GM19351 (cell line): ENCODE data around the gene FFAR4.

ENCODE experiments used
- ATAC-seq: cut with Tn5 transposase; IDR thresholded peaks from one replicate; pipeline ENCODE4 v1.9.1; 2021; ENCODE audit warnings: mild to moderate bottlenecking, moderate library complexity; ENCODE audit not compliant: unreplicated experiment

The FFAR4 gene

DNA sequence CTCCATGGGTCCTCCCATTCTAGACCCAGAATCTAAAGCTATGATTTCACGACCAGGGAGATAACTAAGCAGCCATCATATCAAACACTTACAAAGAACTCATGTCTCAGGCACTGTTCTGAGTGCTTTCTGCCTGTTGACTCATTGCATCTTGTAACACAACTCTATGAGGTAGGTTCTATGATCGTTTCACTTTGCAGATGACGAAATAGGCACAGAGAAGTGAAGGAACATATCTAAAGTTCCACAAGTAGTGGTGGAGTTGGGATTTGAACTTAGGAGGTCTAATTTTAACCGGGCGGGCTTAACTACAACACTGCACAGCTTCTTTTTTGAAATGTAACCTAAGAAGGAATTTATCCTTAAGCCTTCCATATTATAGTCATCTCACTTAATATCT is 31.7 kb downstream of the FFAR4 start:
- no peak for ATAC-seq

DNA sequence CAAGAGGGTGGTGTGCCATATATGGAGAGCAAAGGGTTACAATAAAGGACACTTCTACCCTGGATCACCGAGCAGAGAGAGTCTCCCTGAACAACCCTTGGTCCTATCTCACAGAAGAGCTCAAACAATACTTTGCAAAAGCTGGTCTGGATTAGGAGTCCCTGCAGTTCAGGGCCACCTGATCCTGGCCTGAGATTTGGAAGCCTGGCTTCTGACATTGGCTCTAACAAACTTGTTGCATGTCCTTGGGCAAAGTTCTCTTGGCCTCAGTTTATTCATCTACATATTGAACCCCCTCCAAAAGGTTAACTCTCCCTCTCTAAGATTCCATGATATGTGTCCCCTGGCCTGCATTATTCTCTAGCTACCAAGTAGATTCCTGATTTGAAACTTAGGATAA is 32.9 kb downstream of the FFAR4 start:
- ATAC-seq: no peak

DNA sequence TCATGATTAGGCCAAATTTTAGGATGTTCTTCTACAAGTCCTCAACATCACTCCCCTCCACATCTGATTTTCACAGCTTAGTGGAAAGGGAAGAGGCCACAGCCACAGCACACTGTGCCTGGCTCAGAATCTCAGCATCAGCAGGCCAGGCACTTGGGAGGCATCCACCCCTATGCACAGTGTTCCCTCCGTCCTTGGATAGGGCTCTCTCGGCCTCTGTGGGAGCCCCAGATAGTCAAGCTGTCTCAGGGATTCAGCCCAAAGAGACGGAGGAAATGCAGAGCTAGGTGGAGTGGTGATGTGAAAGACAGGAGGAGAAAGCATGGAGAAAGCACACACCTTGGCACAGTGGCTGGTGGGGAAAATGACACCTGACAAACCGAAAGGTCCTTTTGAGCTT is 33.3 kb downstream of the FFAR4 start:
- ATAC-seq: no peak

DNA sequence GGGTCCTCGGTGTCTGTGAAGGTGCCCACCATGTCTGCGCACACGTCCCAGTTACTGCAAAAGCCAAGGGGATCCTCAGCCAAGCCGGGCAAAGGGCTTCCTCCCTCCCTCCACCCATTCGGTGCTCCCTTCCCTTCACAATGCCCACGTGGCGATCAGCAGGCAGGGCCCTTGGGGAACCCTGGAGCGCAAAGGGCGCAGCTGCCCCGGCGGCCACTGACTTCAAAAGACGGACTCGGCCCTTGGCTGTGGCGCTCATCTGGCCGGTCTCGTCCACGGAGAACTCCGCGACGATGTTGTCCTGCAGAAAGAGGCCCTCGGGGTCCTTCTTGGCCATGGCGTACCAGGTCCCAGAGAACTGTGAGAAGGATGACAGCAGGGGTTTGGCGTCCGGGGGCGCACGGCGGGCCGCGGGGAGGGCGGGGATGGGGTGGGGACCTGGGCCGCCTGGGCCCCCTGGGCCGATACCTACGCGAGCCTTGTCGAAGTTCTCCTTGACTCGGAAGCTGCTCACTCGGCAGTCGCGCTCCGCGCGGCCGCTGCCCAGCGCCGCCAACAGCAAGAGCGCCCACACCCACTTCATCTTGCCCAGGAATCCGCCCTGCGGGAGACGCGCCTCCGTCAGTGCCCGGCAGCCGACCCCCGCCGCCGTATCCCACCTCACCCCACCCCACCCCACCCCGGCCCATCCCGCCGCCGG is 34.1 kb downstream of the FFAR4 start:
- no peak for ATAC-seq

DNA sequence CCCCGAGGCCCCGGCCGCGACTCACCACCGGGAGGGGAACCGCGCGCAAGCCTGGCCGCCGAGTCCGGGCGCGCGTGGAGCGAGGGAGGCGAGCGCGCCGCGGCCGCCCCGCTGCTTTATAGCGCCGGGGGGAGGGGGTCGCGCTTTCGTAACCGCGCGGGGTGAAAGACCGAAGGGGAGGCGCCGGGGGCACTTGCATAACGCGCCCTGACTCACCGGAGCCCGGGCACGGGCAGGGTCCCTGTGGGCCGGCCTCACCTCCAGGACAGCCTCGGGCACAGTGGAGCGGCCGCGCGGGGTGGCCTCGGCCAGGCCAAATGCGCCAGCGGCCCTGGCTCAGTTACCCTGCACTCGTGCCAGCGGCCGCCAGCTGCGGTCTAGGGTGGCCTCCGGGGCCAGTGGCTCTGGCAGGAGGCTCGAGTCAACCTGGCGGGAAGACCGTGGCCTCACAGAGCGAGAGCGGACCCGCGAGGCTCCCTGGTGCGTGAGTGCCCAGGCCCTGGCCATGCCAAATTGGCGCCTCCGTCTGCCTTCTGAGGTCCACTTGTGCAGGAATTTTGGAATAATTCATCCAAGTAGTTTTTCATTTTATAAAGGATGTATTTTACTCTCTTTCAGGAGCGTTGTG is 34.8 kb downstream of the FFAR4 start, which contains the start of gene RBP4:
RBP4 (minus strand) TSS at position 90 of the 628 bp plus-strand sequence. CDS start 207 bp downstream, outside the sequence.
- ATAC-seq: no peak

DNA sequence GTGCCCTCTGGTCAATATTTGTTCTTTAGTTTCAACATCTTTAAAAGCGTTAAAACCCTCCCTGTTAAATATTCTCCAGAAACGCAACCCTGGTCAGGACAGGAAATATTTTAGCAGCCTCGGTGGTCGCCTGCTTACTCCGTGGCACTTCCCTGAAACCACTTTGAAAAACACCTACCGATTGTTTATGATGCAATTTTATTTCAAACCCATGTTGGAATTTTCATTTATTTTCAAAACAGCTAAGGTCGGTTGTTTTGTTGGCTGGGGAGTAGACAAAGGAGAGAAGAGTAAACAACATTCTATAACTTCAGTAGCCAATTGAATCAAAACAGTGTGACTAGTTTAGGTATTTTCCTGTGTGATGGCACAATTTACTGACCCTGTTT is 35.3 kb downstream of the FFAR4 start:
- no peak for ATAC-seq

DNA sequence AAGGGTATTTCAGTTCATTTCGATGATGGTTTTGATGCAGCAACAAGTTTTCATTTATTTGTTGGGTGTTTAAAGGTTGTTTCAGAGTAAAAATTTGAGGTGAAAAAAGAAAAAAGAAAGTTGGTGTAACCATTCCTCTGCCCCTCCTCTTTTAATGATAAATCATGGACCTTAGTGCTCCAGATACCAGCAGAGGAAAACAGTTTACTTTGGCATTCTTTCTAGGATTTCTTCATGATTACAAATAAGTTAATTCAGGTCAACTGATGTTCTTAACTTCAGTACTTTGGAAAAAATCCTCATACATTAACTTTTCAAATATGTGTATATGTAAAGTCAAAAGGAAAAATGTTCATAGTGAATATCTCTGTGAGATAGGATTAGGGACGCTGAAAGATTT is 36.6 kb downstream of the FFAR4 start:
- no peak for ATAC-seq

DNA sequence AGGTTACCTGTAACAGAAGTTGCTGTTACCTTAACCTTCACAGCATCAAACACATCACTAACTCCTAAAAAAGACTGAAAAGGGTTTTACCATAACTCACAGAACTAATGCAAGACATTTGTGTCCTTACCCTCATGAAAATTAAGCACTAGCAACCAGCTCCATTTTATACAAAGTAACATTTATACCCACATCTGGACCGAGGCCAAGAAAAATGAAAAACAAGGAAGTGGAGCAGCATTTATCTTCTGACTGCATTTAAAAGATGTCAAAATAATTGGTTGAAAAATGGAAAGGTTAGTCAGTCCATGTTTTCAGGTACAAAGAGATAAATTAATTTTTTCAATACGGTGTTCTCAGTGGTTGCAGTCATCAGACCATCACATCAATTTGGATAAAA is 37.7 kb downstream of the FFAR4 start:
- no peak for ATAC-seq

DNA sequence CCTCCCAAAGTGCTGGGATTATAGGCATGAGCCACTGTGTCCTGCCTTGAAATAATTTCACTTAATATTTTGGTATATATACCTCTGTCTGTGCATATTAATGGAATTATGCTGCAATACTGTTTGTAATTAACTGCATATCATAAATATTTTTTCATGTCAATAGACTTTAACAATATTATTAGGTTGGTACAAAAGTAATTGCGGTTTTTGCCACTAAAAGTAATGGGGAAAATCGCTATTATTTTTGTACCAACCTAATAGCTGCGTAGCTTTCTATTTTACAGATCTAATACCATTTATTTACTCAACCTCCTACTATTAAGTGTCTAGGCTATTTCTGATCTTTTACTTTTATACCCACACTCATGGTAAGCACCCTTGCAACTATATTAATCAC is 42.0 kb downstream of the FFAR4 start:
- no peak for ATAC-seq

DNA sequence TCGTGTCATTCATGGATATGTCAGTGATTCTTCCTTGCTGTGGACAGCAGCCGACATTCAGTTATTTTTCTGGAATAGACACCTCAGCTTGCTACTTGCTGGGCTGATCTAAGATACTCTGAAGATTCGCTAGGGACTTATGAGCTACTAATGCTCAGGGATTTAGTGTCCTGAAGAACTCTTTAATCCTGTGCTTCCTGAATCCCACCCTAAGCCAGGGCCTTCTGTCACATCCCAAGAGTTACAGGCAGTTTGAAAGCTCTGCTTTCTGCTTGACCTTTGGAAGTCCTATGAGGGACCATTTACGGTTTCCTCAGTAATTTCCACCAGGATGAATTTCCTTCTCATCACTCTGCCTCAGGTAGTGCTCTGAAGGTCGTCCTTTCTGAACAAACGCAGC is 45.8 kb downstream of the FFAR4 start, which contains the start of gene PDE6C:
PDE6C (plus strand) TSS at position 227 of the 400 bp plus-strand sequence. CDS start 189 bp downstream, outside the sequence.
- ATAC-seq: no peak

DNA sequence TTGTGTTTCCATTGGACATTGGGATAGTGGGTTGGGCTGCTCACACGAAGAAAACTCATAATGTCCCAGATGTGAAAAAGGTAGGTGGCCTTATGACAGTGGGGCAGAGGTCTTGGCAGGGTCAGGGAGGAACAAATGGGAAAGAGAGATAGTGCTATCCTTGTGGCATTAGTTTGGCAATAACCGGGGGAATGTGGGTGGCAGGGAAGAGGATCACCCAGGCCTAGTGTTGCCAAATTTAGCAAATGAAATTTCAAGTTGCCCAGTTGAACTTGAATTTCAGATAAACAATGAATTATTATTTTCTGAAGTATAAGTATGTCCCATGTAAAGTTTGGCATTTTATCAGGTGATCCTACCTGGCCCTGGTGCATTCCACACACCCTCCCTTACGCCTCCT is 46.7 kb downstream of the FFAR4 start:
- ATAC-seq: no peak

DNA sequence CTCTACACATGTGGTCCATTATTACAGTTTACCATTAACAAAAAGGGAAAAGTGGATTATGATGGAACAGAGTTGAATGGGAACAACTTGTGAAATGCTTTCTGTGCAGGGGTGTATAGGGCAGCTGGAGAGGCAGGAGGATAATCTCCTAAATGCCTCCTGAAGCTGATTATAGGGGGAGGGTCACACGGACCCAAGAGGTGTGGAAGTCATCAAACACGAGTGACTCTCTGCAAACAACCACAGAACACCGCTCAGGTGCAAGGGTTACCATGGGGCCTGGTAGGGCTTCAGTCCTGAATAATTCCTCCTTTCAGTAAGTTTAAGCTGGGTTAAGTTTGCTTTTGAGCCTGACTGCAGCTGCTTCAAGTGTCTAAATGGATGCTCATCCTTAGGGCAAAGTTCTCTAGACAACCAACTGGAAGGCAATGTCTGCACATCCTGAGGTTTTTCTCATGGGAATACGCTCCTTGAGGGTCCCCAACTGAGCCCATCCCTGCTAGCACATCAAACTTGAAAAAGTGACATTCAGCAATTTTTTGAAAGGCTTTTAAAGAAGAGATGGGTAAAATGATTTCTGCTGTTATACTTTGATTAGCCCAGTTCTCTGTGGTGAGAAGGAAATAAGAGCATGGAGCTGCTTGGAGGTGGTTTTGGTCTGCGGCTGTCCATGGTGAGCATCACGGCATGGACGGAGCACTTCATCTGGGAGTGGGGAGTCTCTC is 47.8 kb downstream of the FFAR4 start:
- ATAC-seq: no peak

DNA sequence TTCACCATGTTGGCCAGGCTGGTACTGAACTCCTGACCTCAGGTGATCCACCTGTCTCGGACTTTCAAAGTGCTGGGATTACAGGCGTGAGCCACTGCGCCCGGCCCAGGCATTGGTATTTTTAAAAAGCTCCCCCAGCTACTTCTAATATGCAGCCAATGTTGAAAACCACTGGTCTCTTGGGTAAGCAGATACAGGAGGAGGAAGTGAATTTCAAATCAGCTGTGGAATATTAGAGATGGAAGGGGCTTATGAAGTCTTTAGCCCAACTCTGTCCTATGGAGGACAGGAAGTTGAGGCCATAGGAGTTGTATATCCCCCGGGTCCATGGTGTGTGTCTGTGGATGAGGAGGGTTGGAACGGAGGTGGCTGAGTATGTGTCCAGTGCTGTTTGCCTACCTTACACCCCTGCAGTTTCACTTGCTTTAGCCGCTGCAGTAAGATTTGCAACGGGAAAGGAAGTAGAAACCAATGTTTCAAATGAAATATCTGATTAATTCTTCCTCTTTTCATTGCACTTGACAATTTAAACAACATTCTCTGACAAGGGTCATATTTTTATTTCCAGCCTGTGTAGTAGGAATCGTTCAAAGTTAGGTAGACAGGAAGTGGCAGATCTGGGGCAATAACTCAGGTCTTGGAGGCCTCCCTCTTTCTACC is 49.2 kb downstream of the FFAR4 start:
- ATAC-seq: no peak

DNA sequence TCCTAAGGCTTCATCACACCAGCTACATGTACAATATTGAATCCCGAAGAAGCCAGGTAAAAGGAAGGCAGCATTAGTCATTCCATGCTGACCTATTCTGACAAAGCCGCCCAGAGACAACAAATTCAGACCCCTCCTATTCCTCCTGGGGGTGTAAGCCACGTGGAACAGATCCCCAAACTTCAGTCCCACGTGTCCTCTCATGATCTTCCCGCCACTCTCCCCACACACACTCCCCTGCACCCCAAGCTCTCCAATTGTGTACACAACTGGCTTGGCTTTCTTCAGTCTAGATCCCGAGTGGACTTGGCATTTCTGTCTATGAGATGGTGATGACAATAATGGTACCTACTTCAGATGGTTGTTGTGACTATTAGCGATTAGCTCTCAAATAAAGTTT is 54.5 kb downstream of the FFAR4 start:
- ATAC-seq: no peak

DNA sequence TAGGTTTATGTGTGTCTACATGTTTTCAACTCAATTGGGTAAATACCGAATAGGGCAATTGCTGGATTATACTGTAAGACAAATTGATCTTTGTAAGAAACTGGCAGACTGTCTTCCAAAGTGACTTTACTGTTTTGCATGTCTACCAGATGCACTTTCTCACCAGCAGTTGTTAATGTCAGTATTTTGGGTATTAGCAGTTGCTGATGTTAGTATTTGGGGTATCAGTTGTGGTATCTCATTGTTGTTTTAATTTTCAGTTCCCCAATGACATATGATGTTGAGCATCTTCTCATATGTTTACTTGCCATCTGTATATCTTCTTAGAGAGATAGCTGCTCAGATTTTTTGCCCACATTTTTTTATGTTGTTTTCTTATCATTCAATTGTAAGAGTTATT is 56.5 kb downstream of the FFAR4 start:
- peak; percentile 66 for ATAC-seq

DNA sequence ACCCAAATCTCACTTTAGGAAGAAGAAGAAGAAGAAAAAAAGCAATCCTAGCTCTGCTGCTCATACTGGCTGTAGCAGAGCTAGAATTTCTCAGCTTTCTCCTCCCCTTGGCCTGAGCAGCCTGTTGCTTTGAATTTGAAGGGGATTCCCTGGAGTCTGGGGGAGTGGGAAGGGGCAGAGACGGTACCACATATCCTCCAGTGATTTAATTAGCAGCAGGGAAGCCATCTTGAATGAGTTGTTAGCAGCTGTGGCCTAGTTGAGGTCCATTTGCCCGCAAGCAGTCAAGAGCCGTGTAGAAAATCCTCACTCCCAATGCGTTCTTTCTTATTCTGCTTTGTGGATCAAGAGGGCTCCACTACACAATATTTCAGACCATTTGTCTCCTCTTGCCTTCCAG is 62.4 kb downstream of the FFAR4 start:
- no peak for ATAC-seq

DNA sequence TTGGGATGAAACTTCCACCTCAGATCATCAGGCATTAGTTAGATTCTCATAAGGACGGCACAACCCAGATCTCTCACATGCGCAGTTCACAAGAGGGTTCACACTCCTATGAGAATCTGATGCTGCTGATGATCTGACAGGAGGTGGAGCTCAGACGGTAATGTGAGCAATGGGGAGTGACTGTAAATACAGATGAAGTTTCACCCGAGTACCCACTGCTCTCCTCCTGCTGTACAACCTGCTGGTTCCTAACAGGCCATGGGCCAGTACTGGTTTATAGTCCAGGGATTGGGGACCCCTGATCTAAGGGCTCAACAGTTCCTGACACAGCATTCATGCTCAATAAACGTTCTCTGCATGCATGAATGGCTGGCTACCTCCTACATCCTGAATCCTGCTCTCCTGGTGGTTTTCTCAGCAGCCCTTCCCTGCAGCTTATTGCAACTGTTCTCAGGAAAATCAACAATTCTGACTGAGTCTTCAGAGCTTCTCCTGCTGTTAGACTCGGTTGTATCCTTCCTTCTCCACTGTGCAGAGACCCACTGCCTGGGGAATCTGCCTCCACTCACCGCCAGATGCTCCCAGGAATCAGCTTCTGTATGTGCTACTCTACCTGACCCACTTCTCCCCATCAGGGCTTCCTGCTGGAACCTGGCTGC is 63.3 kb downstream of the FFAR4 start:
- ATAC-seq: no peak

DNA sequence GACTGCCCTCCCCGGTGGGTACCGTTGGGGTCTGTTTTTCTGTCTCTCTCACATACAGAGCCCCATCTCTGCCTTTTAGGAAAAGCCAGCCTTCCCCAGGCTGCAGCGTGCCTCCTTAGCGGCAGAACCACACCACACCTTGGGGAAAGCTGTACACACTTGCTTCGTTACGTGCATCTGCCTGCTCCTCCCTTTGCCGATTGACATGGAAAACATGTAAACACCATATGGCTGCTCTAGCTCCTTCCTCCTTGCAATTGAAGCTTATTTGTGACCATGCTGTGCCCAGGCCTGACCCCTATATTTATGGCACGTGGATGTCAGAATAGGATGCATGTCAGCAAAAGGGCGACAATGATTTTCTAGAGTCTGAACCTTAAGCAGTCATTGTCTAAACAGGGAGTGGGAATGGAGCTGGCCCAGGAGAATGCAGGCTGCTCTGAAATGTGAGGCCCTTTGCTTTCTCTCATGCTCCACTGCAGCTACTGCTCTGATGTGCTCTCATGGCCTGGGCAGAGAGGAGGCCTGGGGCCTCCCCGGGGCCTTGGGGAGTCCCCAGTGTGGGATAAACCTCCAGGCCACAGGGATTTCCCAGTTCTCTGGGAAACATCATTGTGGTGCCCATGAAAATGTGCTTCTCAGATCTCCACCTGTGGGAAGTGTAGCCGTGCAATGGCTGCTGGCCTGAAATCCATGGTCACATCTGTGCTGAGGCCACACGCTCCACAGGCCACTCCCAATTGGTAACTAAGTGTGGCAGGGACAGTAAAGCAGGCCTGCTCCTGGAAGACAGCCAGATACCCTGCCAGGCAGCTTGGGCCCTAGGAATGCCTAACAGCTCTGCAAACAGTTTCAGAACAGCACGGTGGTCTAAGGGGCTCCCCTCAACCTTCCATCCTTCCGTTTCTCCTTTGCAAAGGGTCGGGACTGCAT is 64.4 kb downstream of the FFAR4 start:
- no peak for ATAC-seq
